Measurements from ENCODE around the gene GPN2.
"Not testable (repeated sequence)": the region's sequence is repeated elsewhere in the genome, so short reads cannot be mapped to it uniquely, and the experiment has no call there.

Gene GPN2

DNA sequence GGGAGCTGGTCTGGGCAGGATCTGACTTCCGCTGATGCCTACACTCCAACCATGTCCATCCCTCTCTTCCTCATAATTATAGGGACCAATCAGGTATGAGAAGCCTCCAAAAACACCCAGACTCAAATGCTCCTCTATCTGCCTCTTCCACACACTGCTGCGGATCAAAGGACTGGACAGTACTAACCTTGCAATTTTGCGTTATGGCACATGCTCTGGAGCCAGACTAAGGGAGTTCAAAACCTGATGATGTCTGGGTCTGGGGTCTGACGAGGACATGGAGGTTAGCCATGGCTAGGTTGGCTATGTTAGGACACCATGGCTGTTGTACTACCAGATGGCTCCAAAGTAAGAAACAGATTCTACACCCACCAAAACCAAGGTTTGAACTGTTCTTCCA lies 10.3 kb downstream of the GPN2 start (continued):
- no peak for TF ChIP-seq GLIS3 (CRISPR knock-in tag; IDR thresholded peaks at IDR 0.05)
- no peak for TF ChIP-seq ZNF565 (CRISPR knock-in tag; conservative IDR thresholded peaks at IDR 0.05; ENCODE audit: low read depth)
- no peak for TF ChIP-seq ZFP3 (CRISPR knock-in tag; IDR thresholded peaks at IDR 0.05)

DNA sequence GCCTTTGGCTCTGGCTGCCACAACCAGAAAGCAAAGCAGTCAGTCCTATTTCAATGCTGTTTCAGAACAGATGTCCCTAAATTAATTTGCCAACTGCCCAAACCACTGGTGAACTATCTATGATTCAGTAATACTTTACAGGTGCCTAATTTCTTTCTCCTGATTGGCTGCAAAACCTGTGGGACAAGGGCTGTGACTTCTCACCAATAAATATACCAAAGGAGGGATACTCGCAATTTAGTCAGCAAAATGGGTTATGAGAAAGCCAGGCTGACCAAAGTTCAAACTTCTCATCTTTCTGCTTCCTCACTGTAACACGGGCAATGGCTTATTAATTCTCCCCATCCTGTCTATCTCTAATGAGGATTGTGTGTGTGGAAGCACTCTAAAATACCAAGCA lies 12.8 kb downstream of the GPN2 start:
- TF ChIP-seq, protein P1, sequence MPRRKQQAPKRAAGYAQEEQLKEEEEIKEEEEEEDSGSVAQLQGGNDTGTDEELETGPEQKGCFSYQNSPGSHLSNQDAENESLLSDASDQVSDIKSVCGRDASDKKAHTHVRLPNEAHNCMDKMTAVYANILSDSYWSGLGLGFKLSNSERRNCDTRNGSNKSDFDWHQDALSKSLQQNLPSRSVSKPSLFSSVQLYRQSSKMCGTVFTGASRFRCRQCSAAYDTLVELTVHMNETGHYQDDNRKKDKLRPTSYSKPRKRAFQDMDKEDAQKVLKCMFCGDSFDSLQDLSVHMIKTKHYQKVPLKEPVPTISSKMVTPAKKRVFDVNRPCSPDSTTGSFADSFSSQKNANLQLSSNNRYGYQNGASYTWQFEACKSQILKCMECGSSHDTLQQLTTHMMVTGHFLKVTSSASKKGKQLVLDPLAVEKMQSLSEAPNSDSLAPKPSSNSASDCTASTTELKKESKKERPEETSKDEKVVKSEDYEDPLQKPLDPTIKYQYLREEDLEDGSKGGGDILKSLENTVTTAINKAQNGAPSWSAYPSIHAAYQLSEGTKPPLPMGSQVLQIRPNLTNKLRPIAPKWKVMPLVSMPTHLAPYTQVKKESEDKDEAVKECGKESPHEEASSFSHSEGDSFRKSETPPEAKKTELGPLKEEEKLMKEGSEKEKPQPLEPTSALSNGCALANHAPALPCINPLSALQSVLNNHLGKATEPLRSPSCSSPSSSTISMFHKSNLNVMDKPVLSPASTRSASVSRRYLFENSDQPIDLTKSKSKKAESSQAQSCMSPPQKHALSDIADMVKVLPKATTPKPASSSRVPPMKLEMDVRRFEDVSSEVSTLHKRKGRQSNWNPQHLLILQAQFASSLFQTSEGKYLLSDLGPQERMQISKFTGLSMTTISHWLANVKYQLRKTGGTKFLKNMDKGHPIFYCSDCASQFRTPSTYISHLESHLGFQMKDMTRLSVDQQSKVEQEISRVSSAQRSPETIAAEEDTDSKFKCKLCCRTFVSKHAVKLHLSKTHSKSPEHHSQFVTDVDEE (CRISPR knock-in tag; IDR thresholded peaks at IDR 0.05) = no peak
- TF ChIP-seq, protein P2, sequence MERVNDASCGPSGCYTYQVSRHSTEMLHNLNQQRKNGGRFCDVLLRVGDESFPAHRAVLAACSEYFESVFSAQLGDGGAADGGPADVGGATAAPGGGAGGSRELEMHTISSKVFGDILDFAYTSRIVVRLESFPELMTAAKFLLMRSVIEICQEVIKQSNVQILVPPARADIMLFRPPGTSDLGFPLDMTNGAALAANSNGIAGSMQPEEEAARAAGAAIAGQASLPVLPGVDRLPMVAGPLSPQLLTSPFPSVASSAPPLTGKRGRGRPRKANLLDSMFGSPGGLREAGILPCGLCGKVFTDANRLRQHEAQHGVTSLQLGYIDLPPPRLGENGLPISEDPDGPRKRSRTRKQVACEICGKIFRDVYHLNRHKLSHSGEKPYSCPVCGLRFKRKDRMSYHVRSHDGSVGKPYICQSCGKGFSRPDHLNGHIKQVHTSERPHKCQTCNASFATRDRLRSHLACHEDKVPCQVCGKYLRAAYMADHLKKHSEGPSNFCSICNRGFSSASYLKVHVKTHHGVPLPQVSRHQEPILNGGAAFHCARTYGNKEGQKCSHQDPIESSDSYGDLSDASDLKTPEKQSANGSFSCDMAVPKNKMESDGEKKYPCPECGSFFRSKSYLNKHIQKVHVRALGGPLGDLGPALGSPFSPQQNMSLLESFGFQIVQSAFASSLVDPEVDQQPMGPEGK (CRISPR knock-in tag; IDR thresholded peaks at IDR 0.05; ENCODE audit: borderline replicate concordance) = no peak
- no peak for TF ChIP-seq OSR1 (CRISPR knock-in tag; IDR thresholded peaks at IDR 0.05)
- no peak for ATAC-seq

DNA sequence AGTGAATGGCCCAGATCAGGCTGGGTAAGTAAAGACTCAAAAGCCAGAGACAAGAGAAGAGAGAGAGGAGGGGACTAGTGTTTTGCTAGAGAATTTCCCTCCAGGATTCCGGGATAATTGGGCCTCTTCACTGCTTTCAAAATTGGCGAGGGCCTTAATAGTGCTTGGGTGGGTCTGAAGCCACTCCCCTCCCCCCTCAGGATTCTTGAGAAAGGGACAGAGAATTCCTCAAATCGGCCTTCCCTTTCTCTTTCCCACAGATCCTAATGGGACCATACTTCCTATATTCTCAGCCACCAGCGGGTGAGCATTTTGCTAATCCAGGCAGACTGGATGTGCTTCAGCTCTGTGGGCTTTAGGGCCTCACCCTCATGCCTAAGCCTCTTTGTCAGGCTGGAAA lies 15.2 kb downstream of the GPN2 start:
- no peak for ATAC-seq
- TF ChIP-seq ZFP30 (CRISPR knock-in tag; IDR thresholded peaks at IDR 0.05) (no peak), GLIS3 (CRISPR knock-in tag; IDR thresholded peaks at IDR 0.05) (no peak), OSR1 (CRISPR knock-in tag; IDR thresholded peaks at IDR 0.05) (no peak), PPARA (CRISPR knock-in tag; IDR thresholded peaks at IDR 0.05; ENCODE audit: borderline replicate concordance) (no peak), CSDC2 (CRISPR knock-in tag; IDR thresholded peaks at IDR 0.05) (no peak), ZNF565 (CRISPR knock-in tag; conservative IDR thresholded peaks at IDR 0.05; ENCODE audit: low read depth) (no peak), ZC3H10 (CRISPR knock-in tag; IDR thresholded peaks at IDR 0.05) (no peak), ESRRG (CRISPR knock-in tag; IDR thresholded peaks at IDR 0.05) (no peak), ZFP3 (CRISPR knock-in tag; IDR thresholded peaks at IDR 0.05) (no peak), SNAI2 (CRISPR knock-in tag; IDR thresholded peaks at IDR 0.05) (no peak), ZNF70 (CRISPR knock-in tag; IDR thresholded peaks at IDR 0.05) (no peak), TOX (CRISPR knock-in tag; IDR thresholded peaks at IDR 0.05; ENCODE audit: borderline replicate concordance) (no peak), ISL1 (CRISPR knock-in tag; IDR thresholded peaks at IDR 0.05) (no peak), BACH2 (CRISPR knock-in tag; IDR thresholded peaks at IDR 0.05; ENCODE audit: borderline replicate concordance) (no peak), TCF4 (CRISPR knock-in tag; IDR thresholded peaks at IDR 0.05; ENCODE audit: borderline replicate concordance) (no peak), RARB (CRISPR knock-in tag; IDR thresholded peaks at IDR 0.05) (no peak)
- TF ChIP-seq, protein P3, sequence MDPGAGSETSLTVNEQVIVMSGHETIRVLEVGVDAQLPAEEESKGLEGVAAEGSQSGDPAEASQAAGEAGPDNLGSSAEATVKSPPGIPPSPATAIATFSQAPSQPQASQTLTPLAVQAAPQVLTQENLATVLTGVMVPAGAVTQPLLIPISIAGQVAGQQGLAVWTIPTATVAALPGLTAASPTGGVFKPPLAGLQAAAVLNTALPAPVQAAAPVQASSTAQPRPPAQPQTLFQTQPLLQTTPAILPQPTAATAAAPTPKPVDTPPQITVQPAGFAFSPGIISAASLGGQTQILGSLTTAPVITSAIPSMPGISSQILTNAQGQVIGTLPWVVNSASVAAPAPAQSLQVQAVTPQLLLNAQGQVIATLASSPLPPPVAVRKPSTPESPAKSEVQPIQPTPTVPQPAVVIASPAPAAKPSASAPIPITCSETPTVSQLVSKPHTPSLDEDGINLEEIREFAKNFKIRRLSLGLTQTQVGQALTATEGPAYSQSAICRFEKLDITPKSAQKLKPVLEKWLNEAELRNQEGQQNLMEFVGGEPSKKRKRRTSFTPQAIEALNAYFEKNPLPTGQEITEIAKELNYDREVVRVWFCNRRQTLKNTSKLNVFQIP (CRISPR knock-in tag; IDR thresholded peaks at IDR 0.05; ENCODE audit: borderline replicate concordance, low read depth) = no peak
- TF ChIP-seq, protein P1 (CRISPR knock-in tag; IDR thresholded peaks at IDR 0.05) = no peak
- TF ChIP-seq, protein P4, sequence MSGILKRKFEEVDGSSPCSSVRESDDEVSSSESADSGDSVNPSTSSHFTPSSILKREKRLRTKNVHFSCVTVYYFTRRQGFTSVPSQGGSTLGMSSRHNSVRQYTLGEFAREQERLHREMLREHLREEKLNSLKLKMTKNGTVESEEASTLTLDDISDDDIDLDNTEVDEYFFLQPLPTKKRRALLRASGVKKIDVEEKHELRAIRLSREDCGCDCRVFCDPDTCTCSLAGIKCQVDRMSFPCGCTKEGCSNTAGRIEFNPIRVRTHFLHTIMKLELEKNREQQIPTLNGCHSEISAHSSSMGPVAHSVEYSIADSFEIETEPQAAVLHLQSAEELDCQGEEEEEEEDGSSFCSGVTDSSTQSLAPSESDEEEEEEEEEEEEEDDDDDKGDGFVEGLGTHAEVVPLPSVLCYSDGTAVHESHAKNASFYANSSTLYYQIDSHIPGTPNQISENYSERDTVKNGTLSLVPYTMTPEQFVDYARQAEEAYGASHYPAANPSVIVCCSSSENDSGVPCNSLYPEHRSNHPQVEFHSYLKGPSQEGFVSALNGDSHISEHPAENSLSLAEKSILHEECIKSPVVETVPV (CRISPR knock-in tag; IDR thresholded peaks at IDR 0.05) = no peak

DNA sequence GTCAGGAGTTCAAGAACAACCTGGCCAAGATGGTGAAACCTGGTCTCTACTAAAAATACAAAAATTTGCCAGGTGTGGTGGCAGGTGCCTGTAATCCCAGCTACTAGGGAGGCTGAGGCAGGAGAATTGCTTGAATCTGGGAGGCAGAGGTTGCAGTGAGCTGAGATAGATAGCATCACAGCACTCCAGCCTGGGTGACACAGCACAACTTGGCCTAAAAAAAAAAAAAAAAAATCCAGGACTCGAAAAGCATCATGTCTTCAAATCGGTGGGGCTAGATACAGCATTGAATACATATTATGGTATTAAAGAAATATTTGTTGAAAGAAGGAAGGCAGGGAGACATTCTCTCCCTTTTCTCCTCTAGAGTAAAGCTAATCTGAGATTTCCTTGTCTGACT lies 17.0 kb downstream of the GPN2 start:
- not testable (repeated sequence) for ATAC-seq

Data from SK-N-SH treated with all-trans-retinoic acid at 6 μM for 48 hours (cell line).